Skeletal muscle satellite cell (primary cell): Measurements from ENCODE around the gene PLEKHG3.

Source experiments
- H3K27me3 ChIP-seq: 2 replicates; pipeline ENCODE4 v1.7.0; 2013; ENCODE audit warnings: low read length; ENCODE audit not compliant: control insufficient read depth, insufficient read depth
- H3K36me3 ChIP-seq: 2 replicates; pipeline ENCODE4 v1.7.0; 2013; ENCODE audit warnings: mild to moderate bottlenecking, control low read depth, low read length; ENCODE audit not compliant: insufficient read depth
- H3K4me1 ChIP-seq: 2 replicates; pipeline ENCODE4 v1.7.0; 2013; ENCODE audit warnings: low read length; ENCODE audit not compliant: control insufficient read depth, insufficient read depth
- H3K4me2 ChIP-seq: 2 replicates; pipeline ENCODE4 v1.7.0; 2013; ENCODE audit warnings: mild to moderate bottlenecking, low read length
- H3K4me3 ChIP-seq: 2 replicates; pipeline ENCODE4 v1.7.0; 2013; ENCODE audit warnings: low read length
- H3K9ac ChIP-seq: 2 replicates; pipeline ENCODE4 v1.7.0; 2013; ENCODE audit warnings: mild to moderate bottlenecking, low read depth, low read length, moderate library complexity
- H3K9me3 ChIP-seq: replicated peaks from 2 replicates; pipeline ENCODE4 v1.7.0; 2013; ENCODE audit warnings: mild to moderate bottlenecking, control low read depth, low read length

PLEKHG3 gene

DNA sequence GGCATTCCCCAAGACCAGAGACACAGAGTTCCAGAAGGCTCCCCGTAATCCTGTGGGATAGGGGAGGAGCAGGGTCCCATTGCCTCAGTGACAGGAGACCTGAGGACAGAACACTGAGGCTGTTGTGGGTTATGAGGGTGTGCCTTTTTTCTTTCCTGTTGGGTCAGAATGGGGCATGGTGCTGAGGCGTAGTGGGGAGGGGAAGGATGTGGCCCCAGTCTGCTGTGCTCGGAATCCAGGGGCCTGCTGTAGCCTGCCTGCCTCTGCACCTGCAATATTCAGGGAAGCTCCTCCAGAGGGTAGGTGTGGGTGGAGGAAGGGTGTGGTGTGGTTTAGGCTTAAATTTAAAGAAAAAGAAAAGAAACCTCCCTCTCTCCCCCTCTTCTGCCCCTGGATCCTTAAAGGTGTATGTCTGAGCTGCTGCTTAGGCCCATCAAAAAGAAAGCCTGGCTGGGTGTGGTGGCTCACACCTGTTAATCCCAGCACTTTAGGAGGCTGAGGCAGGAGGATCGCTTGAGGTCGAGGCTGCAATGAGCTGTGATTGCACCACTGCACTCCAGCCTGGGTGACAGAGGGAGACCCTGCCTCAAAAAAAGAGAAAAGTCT, 18.7 kb downstream of the PLEKHG3 start:
- Histone ChIP-seq H3K9me3 (no peaks in the 10 kb centered on the region), H3K27me3 (no peaks in the 10 kb centered on the region), H3K4me2 (no peak overlapping the region), H3K9ac (no peak overlapping the region), H3K4me3 (no peak overlapping the region), H3K36me3 (no peaks in the 10 kb centered on the region), H3K4me1 (peaks cover 15% of the 10 kb centered on the region)

- no peaks in the 10 kb centered on the region for H3K9me3 ChIP-seq
- H3K4me3 ChIP-seq = no peak overlapping the region
- H3K4me2 ChIP-seq = no peak overlapping the region
- no peaks in the 10 kb centered on the region for H3K27me3 ChIP-seq
- H3K4me1 ChIP-seq = peaks cover 15% of the 10 kb centered on the region
- H3K9ac ChIP-seq = no peak overlapping the region
- H3K36me3 ChIP-seq = no peaks in the 10 kb centered on the region
Observed at GRCh38 chr14:64723691-64724577, 19.7 kb downstream of the PLEKHG3 start.

GRCh38 chr14:64724578-64724930, 20.3 kb downstream of the PLEKHG3 start:
- H3K36me3 ChIP-seq = no peaks in the 10 kb centered on the region
- H3K4me3 ChIP-seq = no peak overlapping the region
- peaks cover 15% of the 10 kb centered on the region for H3K4me1 ChIP-seq
- no peak overlapping the region for H3K9ac ChIP-seq
- no peaks in the 10 kb centered on the region for H3K9me3 ChIP-seq
- H3K4me2 ChIP-seq = no peak overlapping the region
- no peaks in the 10 kb centered on the region for H3K27me3 ChIP-seq

- no peaks in the 10 kb centered on the region for H3K27me3 ChIP-seq
- H3K4me3 ChIP-seq = no peak overlapping the region
- H3K36me3 ChIP-seq = no peaks in the 10 kb centered on the region
- H3K9ac ChIP-seq = no peak overlapping the region
- H3K4me2 ChIP-seq = no peak overlapping the region
- H3K9me3 ChIP-seq = no peaks in the 10 kb centered on the region
- H3K4me1 ChIP-seq = peaks cover 10% of the 10 kb centered on the region
Observed at GRCh38 chr14:64725261-64725815, 21.1 kb downstream of the PLEKHG3 start.

- no peaks in the 10 kb centered on the region for H3K27me3 ChIP-seq
- no peak overlapping the region for H3K9ac ChIP-seq
- no peak overlapping the region for H3K4me3 ChIP-seq
- H3K4me2 ChIP-seq = no peak overlapping the region
- H3K36me3 ChIP-seq = no peaks in the 10 kb centered on the region
- H3K4me1 ChIP-seq = peaks cover 10% of the 10 kb centered on the region
- no peaks in the 10 kb centered on the region for H3K9me3 ChIP-seq
Observed at GRCh38 chr14:64725879-64726584, 21.8 kb downstream of the PLEKHG3 start.

DNA sequence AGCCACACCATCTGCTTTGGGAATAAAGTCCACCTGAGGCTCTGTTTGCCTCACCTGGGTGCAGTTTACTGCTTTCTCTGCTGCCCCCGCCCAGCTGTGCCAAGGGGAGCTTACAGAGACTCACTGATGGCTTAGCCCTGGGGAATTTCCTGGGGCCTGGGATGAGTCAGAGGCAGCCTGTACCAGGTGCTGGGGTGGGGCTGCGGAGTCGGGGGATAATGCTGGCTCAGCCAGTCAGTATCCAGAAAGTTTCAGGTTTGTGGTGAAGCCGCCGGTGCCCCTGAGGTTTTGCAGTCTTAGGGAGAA, 22.3 kb downstream of the PLEKHG3 start:
- no peaks in the 10 kb centered on the region for H3K36me3 ChIP-seq
- H3K4me2 ChIP-seq = no peak overlapping the region
- peaks cover 5% of the 10 kb centered on the region for H3K4me1 ChIP-seq

GRCh38 chr14:64727551-64728071, 23.4 kb downstream of the PLEKHG3 start:
- Histone ChIP-seq H3K36me3 (no peaks in the 10 kb centered on the region), H3K9ac (no peak overlapping the region), H3K4me2 (no peak overlapping the region), H3K27me3 (no peaks in the 10 kb centered on the region), H3K9me3 (no peaks in the 10 kb centered on the region), H3K4me3 (no peak overlapping the region), H3K4me1 (peaks cover 4% of the 10 kb centered on the region)

More for the DNA sequence above, 22.3 kb downstream of the PLEKHG3 start:
- H3K9ac ChIP-seq = no peak overlapping the region
- no peaks in the 10 kb centered on the region for H3K27me3 ChIP-seq
- H3K4me3 ChIP-seq = no peak overlapping the region
- no peaks in the 10 kb centered on the region for H3K9me3 ChIP-seq

- no peak overlapping the region for H3K4me3 ChIP-seq
- H3K4me2 ChIP-seq = no peak overlapping the region
- peaks cover 4% of the 10 kb centered on the region for H3K4me1 ChIP-seq
- H3K27me3 ChIP-seq = no peaks in the 10 kb centered on the region
- no peaks in the 10 kb centered on the region for H3K9me3 ChIP-seq
- no peaks in the 10 kb centered on the region for H3K36me3 ChIP-seq
- H3K9ac ChIP-seq = no peak overlapping the region
Observed at GRCh38 chr14:64728106-64728505, 23.9 kb downstream of the PLEKHG3 start.

DNA sequence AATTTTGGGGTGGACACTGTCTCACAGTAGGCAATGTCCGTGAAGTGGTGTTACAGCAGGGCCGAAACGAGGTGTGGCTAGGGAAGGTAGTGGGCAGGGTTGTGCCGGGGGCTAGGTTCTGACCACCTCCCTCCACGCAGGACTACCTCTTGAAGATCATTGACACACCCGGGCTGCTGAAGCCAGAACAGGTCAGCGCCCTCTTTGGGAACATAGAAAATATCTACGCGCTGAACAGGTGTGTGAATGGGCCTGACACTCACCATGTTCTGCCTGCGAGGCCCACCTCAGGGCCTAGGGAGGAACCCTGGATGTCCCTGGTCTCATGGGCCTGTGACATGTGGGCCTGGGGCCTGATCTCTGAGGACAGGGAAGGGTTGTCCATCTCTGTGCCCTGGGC, 24.6 kb downstream of the PLEKHG3 start:
- peaks cover 4% of the 10 kb centered on the region for H3K4me1 ChIP-seq
- no peak overlapping the region for H3K4me2 ChIP-seq
- no peaks in the 10 kb centered on the region for H3K36me3 ChIP-seq
- H3K4me3 ChIP-seq = no peak overlapping the region
- no peak overlapping the region for H3K9ac ChIP-seq
- H3K27me3 ChIP-seq = no peaks in the 10 kb centered on the region
- H3K9me3 ChIP-seq = no peaks in the 10 kb centered on the region

DNA sequence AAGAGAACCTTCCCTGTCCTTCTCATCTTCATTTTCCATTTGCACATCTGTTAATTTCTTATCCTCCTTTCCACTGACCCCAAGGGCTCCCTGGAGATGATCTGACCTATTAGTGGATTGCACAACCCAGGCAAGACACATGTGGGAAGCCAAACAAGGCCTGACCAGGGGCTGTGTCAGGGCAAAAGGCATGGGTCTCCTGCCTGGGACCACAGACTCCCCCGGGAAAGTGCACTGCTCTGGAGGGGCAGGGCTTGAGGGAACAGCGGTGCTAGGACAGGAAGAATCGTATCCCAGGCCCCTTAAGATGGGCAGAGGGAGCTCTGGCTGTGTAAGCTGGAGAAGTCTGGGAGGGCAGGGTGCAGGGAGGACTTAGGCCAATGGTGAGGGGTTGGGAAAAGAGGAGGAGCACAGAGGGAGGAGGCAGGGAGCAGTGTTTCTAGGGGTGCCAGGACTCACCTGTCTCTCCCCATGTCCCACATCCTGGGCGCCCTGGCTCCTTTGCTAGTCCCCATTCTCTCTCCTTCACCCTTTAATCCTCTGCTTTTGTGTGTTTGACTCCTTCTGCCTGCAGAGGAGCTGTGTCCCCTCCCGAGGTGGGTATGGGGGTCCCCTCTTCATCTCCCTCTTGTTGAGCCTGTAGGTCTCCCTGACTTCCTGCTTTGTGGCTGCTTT, 25.3 kb downstream of the PLEKHG3 start:
- Histone ChIP-seq H3K9ac (no peak overlapping the region), H3K36me3 (no peaks in the 10 kb centered on the region), H3K9me3 (no peaks in the 10 kb centered on the region), H3K27me3 (no peaks in the 10 kb centered on the region), H3K4me3 (no peak overlapping the region), H3K4me1 (peaks cover 4% of the 10 kb centered on the region), H3K4me2 (no peak overlapping the region)

DNA sequence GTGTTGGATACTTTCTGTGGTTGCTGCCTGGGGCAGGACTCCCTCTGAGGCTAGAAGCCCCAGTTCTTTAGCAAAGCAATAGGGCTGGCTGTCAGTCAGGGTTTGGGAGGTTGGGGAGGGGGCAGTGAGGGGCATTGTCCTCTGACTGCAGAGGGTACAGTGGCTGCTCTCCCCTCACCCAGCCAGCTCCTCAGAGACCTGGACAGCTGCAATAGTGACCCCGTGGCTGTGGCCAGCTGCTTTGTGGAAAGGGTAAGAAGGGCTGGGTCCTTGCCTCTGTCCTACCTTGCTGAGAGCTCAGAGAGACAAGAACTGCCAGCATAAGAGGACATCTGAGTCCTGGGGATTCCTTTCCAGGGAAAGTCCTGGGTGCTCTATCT, 25.8 kb downstream of the PLEKHG3 start:
- Histone ChIP-seq H3K9ac (no peak overlapping the region), H3K4me1 (peaks cover 4% of the 10 kb centered on the region), H3K36me3 (no peaks in the 10 kb centered on the region), H3K9me3 (no peaks in the 10 kb centered on the region), H3K27me3 (no peaks in the 10 kb centered on the region), H3K4me2 (no peak overlapping the region), H3K4me3 (no peak overlapping the region)
